Endothelial cell of umbilical vein (primary cell): ENCODE measurements around the gene RAP1GAP.

Experiments used
- MYC ChIP-seq: IDR thresholded peaks from one replicate; pipeline ENCODE4 v1.6.1; 2011; ENCODE audit warnings: mild to moderate bottlenecking, low read depth, low read length
- POLR2A ChIP-seq: IDR thresholded peaks from 2 replicates; pipeline ENCODE4 v1.6.1; 2012; ENCODE audit warnings: low read depth, mild to moderate bottlenecking, control low read depth, low read length
- TF ChIP-seq, protein P1 (sequence below), 2 donors: IDR thresholded peaks; 1 replicate in 1 of 2; 2 replicates in 1 of 2; pipeline ENCODE4 v1.5.1; 2011; ENCODE audit warnings: low read length in 2 of 2, mild to moderate bottlenecking in 2 of 2, moderate library complexity in 2 of 2, control low read depth in 1 of 2, inconsistent platforms in 1 of 2, low read depth in 1 of 2; ENCODE audit not compliant: insufficient read depth in 1 of 2; ENCODE audit errors: extremely low read depth in 1 of 2
- TF ChIP-seq, protein P2 (sequence below): IDR thresholded peaks from 2 replicates; pipeline ENCODE4 v1.6.1; 2011; ENCODE audit not compliant: insufficient read depth, insufficient read length

DNA sequence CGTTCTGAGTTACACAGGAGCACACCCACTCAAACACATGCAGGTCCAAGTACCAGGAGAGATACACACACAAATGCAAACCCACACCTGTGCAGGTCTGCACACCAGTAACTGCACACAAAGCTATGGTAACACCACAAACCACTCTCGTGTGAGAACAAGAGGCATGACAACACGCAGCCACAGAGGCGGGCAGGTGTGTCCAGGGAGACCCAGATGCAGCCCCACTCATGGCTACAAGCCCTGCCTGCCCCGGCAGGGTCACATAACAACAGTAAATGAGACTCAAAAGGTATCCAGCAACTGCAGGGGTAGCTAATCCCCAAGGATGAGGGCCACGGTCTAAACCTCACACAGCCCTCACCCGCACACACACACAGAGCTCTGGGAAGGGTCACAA, 48.1 kb downstream of the RAP1GAP start:
- TF ChIP-seq, protein P1, sequence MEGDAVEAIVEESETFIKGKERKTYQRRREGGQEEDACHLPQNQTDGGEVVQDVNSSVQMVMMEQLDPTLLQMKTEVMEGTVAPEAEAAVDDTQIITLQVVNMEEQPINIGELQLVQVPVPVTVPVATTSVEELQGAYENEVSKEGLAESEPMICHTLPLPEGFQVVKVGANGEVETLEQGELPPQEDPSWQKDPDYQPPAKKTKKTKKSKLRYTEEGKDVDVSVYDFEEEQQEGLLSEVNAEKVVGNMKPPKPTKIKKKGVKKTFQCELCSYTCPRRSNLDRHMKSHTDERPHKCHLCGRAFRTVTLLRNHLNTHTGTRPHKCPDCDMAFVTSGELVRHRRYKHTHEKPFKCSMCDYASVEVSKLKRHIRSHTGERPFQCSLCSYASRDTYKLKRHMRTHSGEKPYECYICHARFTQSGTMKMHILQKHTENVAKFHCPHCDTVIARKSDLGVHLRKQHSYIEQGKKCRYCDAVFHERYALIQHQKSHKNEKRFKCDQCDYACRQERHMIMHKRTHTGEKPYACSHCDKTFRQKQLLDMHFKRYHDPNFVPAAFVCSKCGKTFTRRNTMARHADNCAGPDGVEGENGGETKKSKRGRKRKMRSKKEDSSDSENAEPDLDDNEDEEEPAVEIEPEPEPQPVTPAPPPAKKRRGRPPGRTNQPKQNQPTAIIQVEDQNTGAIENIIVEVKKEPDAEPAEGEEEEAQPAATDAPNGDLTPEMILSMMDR (IDR thresholded peaks at IDR 0.05; ENCODE audit: extremely low read depth in 1 of 2, insufficient read depth in 1 of 2, low read depth in 1 of 2, low read length in 2 of 2): no peak
- TF ChIP-seq POLR2A: no peak
- TF ChIP-seq, protein P2, sequence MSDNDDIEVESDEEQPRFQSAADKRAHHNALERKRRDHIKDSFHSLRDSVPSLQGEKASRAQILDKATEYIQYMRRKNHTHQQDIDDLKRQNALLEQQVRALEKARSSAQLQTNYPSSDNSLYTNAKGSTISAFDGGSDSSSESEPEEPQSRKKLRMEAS: no peak
- TF ChIP-seq MYC: no peak
